Measurements from ENCODE around the gene GPR157.
A peak's percentile ranks its signal among the peaks of the same experiment; 100 is the strongest.

GPR157 gene

DNA sequence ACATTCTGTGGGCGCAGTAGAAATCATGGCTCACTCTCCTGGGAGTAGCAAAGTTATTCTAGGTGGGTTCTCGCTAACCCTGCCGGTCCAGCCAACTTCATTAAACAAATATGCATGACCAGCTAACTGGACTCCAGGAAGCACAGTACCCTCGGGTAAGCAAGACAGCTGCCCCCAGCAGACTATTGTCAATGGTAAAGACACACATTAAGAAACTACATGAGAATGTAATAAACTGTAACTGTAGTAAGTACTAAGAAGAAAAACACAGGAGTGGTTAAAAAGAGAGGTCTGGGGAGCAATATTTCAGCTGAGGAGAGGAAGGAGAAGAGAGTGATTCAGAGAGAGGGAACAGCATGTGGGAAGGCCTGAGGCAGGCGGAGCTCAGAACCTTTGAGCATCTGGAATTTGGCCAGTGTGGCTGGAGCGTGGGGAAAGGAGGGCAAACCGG is 66.9 kb downstream of the GPR157 start:
- TF ChIP-seq CTCF (IDR thresholded peaks at IDR 0.05; ENCODE audit: low read depth, low read length) = no peak
- peak; percentile 12 to 67 for DNase-seq (ENCODE audit: low read depth in 2 of 2)
- H3K4me3 ChIP-seq (replicated peaks in 1 of 2; ENCODE audit: low read depth in 2 of 2, low read length in 2 of 2) = no peak overlapping the region

DNA sequence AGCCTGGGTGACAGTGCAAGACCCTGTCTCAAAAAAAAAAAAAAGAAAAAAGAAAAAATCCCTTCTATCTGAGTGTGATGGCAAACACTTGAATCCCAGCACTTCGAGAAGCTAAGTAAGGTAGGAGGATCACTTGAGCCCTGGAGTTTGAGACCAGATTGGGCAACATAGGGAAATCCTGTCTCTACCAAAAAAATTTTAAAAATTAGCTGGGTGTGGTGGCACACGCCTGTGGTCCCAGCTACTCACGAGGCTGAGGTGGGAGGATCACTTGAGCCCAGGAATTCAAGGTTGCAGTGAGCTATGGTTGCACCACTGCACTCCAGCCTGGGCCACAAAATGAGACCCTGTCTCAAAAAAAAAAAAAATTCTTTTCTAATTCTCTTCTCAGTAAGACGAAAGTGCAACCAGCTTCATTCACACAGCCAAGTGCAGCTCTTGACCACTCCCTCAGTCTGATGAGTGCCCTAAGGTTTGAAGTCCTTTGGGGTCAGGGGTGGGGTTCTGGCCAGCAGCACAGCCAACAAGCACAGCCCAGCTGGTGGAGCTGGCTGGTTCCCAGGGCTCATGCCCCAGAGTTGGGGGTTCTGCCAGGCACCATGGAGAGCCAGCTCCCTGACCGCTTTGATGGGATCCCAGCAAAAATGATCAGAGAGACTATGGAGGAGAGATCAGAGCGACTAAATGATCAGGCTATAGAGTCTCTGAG is 67.5 kb downstream of the GPR157 start:
- H3K4me3 ChIP-seq (replicated peaks in 1 of 2; ENCODE audit: low read depth in 2 of 2, low read length in 2 of 2) = no peak overlapping the region
- DNase-seq (ENCODE audit: low read depth in 2 of 2) = peak in 1 of 2 donors; percentile 57
- TF ChIP-seq CTCF (IDR thresholded peaks at IDR 0.05; ENCODE audit: low read depth, low read length) = no peak

DNA sequence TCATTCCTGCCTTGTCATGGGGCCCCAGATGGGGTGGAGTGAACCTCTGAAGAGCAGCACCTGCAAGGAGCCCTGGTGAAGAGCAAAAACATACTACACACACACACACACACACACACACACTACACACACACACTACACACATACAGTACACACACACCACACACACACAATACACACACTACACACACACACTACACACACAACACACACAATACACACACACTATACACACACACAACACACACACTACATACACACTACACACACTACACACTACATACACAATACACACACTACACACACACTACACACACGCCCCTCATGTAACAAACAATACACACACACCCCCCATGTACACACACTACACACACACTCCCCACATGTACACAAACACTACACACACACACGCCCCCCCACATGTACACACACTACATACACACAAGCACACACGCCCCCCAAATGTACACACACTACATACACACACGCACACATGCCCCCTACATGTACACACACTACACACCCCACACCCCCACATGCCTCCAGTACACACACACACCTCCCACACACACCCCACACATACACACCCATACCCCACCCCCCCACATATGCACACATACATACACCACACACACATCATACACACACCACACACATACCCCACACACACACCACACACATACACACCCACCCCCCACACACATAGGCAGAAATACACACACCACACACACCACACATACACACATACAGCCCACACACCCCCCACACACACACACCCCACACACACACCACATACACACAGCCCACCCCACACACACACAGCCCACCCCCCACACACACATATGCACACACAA is 68.8 kb downstream of the GPR157 start:
- no peak for DNase-seq (ENCODE audit: low read depth in 2 of 2)
- H3K4me3 ChIP-seq (replicated peaks in 1 of 2; ENCODE audit: low read depth in 2 of 2, low read length in 2 of 2) = no peak overlapping the region
- TF ChIP-seq CTCF (IDR thresholded peaks at IDR 0.05; ENCODE audit: low read depth, low read length) = no peak

DNA sequence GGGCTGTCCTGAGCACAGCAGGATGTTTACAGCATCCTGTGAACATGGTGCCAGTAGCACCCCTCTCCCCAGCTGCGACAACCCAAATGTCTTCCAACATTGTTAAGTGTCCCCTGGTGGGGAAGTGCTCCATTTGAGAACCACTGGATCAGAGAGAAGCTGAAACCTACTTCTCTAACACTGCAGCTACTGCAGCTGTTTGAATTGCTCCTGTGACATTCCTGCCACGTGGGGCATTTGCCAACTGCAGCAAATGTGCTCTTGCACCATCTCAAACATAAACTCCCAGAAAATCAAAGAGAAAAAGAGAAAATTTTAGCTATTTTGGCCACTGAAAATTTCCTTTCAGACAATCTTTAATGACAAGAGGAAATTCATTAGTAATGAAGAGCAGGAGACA is 70.4 kb downstream of the GPR157 start:
- no peak overlapping the region for H3K4me3 ChIP-seq (replicated peaks in 1 of 2; ENCODE audit: low read depth in 2 of 2, low read length in 2 of 2)
- DNase-seq (ENCODE audit: low read depth in 2 of 2) = peak in 1 of 2 donors; percentile 49
- TF ChIP-seq CTCF (IDR thresholded peaks at IDR 0.05; ENCODE audit: low read depth, low read length) = no peak

DNA sequence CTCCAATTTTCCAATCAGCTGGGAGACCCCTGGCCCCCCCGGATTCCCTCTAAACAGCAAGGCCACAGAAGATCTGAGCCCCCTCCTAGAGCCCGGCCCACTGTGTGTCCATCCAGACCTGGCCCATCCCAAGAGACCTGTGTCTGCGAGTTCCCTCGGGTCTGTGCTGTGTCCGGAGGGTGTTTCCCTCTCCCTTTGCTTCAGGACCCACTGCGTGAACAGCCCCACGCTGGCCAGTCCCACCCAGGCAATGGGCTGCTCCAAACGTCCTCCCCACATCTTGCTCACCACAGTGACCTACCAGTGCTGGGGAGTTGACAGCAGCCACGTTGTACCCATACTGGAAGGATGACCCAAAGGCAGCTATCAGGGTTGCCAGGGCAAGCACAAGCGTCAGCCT is 71.1 kb downstream of the GPR157 start:
- TF ChIP-seq CTCF (IDR thresholded peaks at IDR 0.05; ENCODE audit: low read depth, low read length) = no peak
- H3K4me3 ChIP-seq (replicated peaks in 1 of 2; ENCODE audit: low read depth in 2 of 2, low read length in 2 of 2) = no peak overlapping the region
- DNase-seq (ENCODE audit: low read depth in 2 of 2) = no peak

DNA sequence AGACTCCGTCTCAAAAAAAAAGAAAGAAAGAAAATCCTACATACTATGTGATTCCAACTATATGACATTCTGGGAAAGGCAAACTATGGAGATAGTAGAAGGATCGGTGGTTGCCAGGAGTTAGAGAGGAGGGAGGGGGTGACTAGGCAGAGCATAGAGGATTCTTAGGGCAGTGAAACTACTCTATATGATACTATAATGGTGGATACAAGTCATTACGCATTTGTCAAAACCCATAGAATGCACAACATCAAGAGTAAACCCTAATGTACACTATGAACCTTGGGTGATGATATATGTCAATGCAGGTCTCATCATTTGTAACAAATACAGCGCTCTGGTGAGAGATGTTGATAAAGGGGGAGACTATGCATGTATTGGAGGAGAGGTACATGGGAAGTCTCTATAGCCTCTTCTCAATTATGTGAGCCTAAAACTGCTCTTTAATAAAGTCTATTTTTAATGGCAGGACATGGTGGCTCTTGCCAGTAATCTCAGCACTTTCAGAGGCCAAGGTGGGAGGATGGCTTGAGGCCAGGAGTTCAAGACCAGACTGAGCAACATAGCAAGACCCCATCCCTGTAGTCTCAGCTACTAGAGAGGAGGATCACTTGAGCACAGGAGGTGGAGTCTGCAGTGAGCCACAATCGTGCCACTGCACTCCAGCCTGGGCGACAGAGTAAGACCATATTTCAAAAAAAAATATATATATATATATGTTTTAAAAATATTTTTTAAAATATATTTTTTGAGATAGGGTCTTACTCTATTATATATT is 76.4 kb downstream of the GPR157 start:
- no peak for DNase-seq (ENCODE audit: low read depth in 2 of 2)
- TF ChIP-seq CTCF (IDR thresholded peaks at IDR 0.05; ENCODE audit: low read depth, low read length) = no peak
- H3K4me3 ChIP-seq (replicated peaks in 1 of 2; ENCODE audit: low read depth in 2 of 2, low read length in 2 of 2) = no peak overlapping the region
